ENCODE results near the gene MKRN3. TPM values are rescaled to one million over a fixed set of nuclear protein-coding genes. Genes with fewer than 3 reads are reported as not detected.

The MKRN3 gene
- total and polyA plus RNA-seq, 10 of the 15 experiments (the other 5 are each of a cell fraction or from before 2014, with no cell fraction given): 0.30 to 1.1 TPM; not detected in 8

DNA sequence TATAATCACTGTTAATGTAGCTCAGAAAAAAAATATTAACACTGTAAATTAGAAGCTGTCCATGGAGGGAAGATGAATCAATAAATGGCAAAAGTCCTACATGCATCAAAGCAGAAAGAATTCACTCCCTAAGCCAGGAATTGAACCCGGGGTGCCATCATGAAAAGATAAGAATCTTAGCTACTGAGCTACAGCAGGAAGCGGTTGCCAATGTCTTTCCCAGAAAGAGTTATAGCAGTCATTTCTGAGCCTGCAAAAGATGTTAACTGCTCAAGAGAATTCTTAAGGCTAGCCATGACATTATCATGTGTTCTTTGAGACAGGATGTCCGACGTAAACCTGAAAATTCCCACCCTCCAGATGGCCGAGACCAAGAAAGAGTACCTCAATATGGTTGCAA is 47.4 kb upstream of the MKRN3 start:
- 26% methylated on average over 5 of the region's 5 CpGs for WGBS (ENCODE audit: insufficient coverage, insufficient replicate concordance, low lambda C conversion rate, missing lambda C conversion rate)
- H3K4me1 ChIP-seq (ENCODE audit: control insufficient read depth, insufficient read depth, low read length): no peaks in the 10 kb centered on the region
- no peaks in the 10 kb centered on the region for H3K79me2 ChIP-seq (ENCODE audit: control insufficient read depth, insufficient read depth, low read length)
- no peak for FAIRE-seq
- BruUV-seq (replicated peaks): no TSS peak
- no peak overlapping the region for H3K4me3 ChIP-seq
- in situ Hi-C loops (cut with MboI): no loop called here
- no peak overlapping the region for H3K4me2 ChIP-seq (ENCODE audit: control insufficient read depth, insufficient read depth)
- TF ChIP-seq EGR1 (IDR thresholded peaks at IDR 0.05; ENCODE audit: borderline replicate concordance in 1 of 2, low read depth in 2 of 2, low read length in 2 of 2): no peak
- TF ChIP-seq MTA2 (IDR thresholded peaks at IDR 0.05; ENCODE audit: low read depth): no peak
- TF ChIP-seq CREM (IDR thresholded peaks at IDR 0.05; ENCODE audit: low read depth): no peak
- no peak for TF ChIP-seq MXI1 (IDR thresholded peaks at IDR 0.05; ENCODE audit: low read depth, low read length)
- TF ChIP-seq BHLHE40 (IDR thresholded peaks at IDR 0.05; ENCODE audit: borderline replicate concordance in 1 of 2, low read depth in 2 of 2, low read length in 1 of 2): no peak
- TF ChIP-seq ATF7 (IDR thresholded peaks at IDR 0.05; ENCODE audit: low read depth): no peak
- TF ChIP-seq POU2F2 (IDR thresholded peaks at IDR 0.05; ENCODE audit: borderline replicate concordance, low read depth, low read length): no peak
- no peak for TF ChIP-seq STAT1 (conservative IDR thresholded peaks at IDR 0.05)
- no peak for TF ChIP-seq RBBP5 (conservative IDR thresholded peaks at IDR 0.05)
- TF ChIP-seq TCF12 (IDR thresholded peaks at IDR 0.05; ENCODE audit: low read depth, low read length): no peak
- TF ChIP-seq, protein P1, sequence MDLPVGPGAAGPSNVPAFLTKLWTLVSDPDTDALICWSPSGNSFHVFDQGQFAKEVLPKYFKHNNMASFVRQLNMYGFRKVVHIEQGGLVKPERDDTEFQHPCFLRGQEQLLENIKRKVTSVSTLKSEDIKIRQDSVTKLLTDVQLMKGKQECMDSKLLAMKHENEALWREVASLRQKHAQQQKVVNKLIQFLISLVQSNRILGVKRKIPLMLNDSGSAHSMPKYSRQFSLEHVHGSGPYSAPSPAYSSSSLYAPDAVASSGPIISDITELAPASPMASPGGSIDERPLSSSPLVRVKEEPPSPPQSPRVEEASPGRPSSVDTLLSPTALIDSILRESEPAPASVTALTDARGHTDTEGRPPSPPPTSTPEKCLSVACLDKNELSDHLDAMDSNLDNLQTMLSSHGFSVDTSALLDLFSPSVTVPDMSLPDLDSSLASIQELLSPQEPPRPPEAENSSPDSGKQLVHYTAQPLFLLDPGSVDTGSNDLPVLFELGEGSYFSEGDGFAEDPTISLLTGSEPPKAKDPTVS (IDR thresholded peaks at IDR 0.05; ENCODE audit: low read depth, low read length): no peak
- no peak for TF ChIP-seq POLR2AphosphoS5 (IDR thresholded peaks at IDR 0.05; ENCODE audit: low read length)
- no peak for TF ChIP-seq CREB1 (IDR thresholded peaks at IDR 0.05; ENCODE audit: low read depth)
- no peak for TF ChIP-seq ZNF207 (IDR thresholded peaks at IDR 0.05; ENCODE audit: borderline replicate concordance)
- no peak for TF ChIP-seq TAF1 (IDR thresholded peaks at IDR 0.05; ENCODE audit: borderline replicate concordance, low read depth, low read length)
- TF ChIP-seq, protein P2, sequence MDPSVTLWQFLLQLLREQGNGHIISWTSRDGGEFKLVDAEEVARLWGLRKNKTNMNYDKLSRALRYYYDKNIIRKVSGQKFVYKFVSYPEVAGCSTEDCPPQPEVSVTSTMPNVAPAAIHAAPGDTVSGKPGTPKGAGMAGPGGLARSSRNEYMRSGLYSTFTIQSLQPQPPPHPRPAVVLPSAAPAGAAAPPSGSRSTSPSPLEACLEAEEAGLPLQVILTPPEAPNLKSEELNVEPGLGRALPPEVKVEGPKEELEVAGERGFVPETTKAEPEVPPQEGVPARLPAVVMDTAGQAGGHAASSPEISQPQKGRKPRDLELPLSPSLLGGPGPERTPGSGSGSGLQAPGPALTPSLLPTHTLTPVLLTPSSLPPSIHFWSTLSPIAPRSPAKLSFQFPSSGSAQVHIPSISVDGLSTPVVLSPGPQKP (IDR thresholded peaks at IDR 0.05; ENCODE audit: low read depth, low read length): no peak
- TF ChIP-seq ZBED1 (IDR thresholded peaks at IDR 0.05; ENCODE audit: borderline replicate concordance): no peak
- TF ChIP-seq ESRRA (IDR thresholded peaks at IDR 0.05; ENCODE audit: low read length): no peak
- no peak for TF ChIP-seq SREBF1 (IDR thresholded peaks at IDR 0.05; ENCODE audit: low read length)
- TF ChIP-seq, protein P3, sequence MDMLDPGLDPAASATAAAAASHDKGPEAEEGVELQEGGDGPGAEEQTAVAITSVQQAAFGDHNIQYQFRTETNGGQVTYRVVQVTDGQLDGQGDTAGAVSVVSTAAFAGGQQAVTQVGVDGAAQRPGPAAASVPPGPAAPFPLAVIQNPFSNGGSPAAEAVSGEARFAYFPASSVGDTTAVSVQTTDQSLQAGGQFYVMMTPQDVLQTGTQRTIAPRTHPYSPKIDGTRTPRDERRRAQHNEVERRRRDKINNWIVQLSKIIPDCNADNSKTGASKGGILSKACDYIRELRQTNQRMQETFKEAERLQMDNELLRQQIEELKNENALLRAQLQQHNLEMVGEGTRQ (IDR thresholded peaks at IDR 0.05; ENCODE audit: borderline replicate concordance, low read depth, low read length): no peak
- CTCF ChIA-PET: interaction anchor here (1.2 kb wide), 1 partner anchor 22 kb away, joined by 3 read pairs; no protein-coding TSS in a partner anchor
- H3K27ac ChIP-seq (ENCODE audit: control insufficient read depth, insufficient read depth): no peak overlapping the region
- no peaks in the 10 kb centered on the region for H4K20me1 ChIP-seq (ENCODE audit: control insufficient read depth, insufficient read depth)
- no peaks in the 10 kb centered on the region for H3K9me3 ChIP-seq (replicated peaks; ENCODE audit: control insufficient read depth, insufficient read depth, low read length)
- H3K27me3 ChIP-seq (replicated peaks in 1 of 2; ENCODE audit: control insufficient read depth in 2 of 2, insufficient read depth in 2 of 2, low read length in 1 of 2): no peaks in the 10 kb centered on the region
- no peak overlapping the region for H2AFZ ChIP-seq (ENCODE audit: control insufficient read depth, low read depth, low read length)
- RAD21 ChIA-PET (ENCODE audit: unreplicated experiment): no interaction called here
- no peak for DNase-seq (ENCODE audit: low read depth, low spot score)
- ATAC-seq: no peak
- H3K36me3 ChIP-seq (ENCODE audit: control insufficient read depth in 2 of 2, insufficient read depth in 2 of 2, low read length in 1 of 2): no peaks in the 10 kb centered on the region
- POLR2A ChIA-PET: no interaction called here
- SMC1A ChIA-PET (ENCODE audit: uncharacterized antibody, unreplicated experiment): no interaction called here
- intact Hi-C loops (cut with micrococcal nuclease; ENCODE audit: unreplicated experiment): no loop called here
- H3K9ac ChIP-seq (ENCODE audit: control insufficient read depth, insufficient read depth, low read length): no peak overlapping the region

Data from GM12878 (cell line).